HEK293 (cell line): ENCODE measurements around the gene JUND.
A peak's percentile ranks its signal among the peaks of the same experiment; 100 is the strongest.

Experiments used
- CTCF ChIA-PET: fragments of 350-600 bp; formaldehyde crosslinking; extraction: SDS; loops from one replicate; lab custom pipeline; 2021; ENCODE audit warnings: antibody characterized with exemption; lab: Yijun Ruan, JAX
- POLR2A ChIA-PET: fragments of 300-600 bp; formaldehyde crosslinking; extraction: SDS; loops from one replicate; lab custom pipeline; 2020; ENCODE audit warnings: antibody characterized with exemption, inconsistent platforms; lab: Yijun Ruan, JAX
- H3K27ac ChIP-seq: fragments of 200-500 bp; sonication (Bioruptor generic); 2 replicates; pipeline ENCODE4 v1.5.1; 2014; ENCODE audit warnings: low read depth, low read length, control low read depth, inconsistent platforms; ENCODE audit errors: extremely low read depth
- H3K36me3 ChIP-seq, 2 experiments: fragments of 200-500 bp in 1 of 2; sonication (Bioruptor generic) in 1 of 2; 1 replicate in 1 of 2; 2 replicates in 1 of 2; pipeline ENCODE4 v1.5.1; 2014 to 2017; ENCODE audit warnings: inconsistent platforms in 2 of 2, low read length in 2 of 2; ENCODE audit not compliant: control insufficient read depth in 2 of 2, insufficient read depth in 1 of 2
- H3K4me1 ChIP-seq: fragments of 200-500 bp; sonication (Bioruptor generic); 2 replicates; pipeline ENCODE4 v1.5.1; 2014; ENCODE audit warnings: mild to moderate bottlenecking, low read length, inconsistent platforms; ENCODE audit not compliant: control insufficient read depth, insufficient read depth
- H3K4me3 ChIP-seq: 2 replicates; pipeline ENCODE4 v1.5.1; 2011; ENCODE audit warnings: low read depth, mild to moderate bottlenecking, control low read depth, low read length, moderate library complexity
- H3K9me3 ChIP-seq: fragments of 200-500 bp; sonication (Bioruptor generic); 2 replicates; pipeline ENCODE4 v1.5.1; 2014; ENCODE audit warnings: low read depth, low read length, inconsistent platforms; ENCODE audit not compliant: control insufficient read depth, insufficient read depth
- ATF2 ChIP-seq: fragments of 450-650 bp; formaldehyde crosslinking; IDR thresholded peaks from 2 replicates; pipeline ENCODE4 v1.5.1; 2016; ENCODE audit warnings: missing biosample characterization, missing genetic modification characterization, low read depth
- GLIS2 ChIP-seq: fragments of 450-650 bp; formaldehyde crosslinking; IDR thresholded peaks from 2 replicates; pipeline ENCODE4 v1.5.1; 2016; ENCODE audit warnings: missing biosample characterization, missing genetic modification characterization
- SCRT1 ChIP-seq: fragments of 450-650 bp; formaldehyde crosslinking; IDR thresholded peaks from 2 replicates; pipeline ENCODE4 v1.5.1; 2016; ENCODE audit warnings: missing biosample characterization, missing genetic modification characterization, borderline replicate concordance
- SCRT2 ChIP-seq: fragments of 450-650 bp; formaldehyde crosslinking; IDR thresholded peaks from 2 replicates; pipeline ENCODE4 v1.5.1; 2016; ENCODE audit warnings: missing biosample characterization, missing genetic modification characterization
- WT1 ChIP-seq: fragments of 450-650 bp; formaldehyde crosslinking; IDR thresholded peaks from 2 replicates; pipeline ENCODE4 v1.5.1; 2016; ENCODE audit warnings: missing biosample characterization, missing genetic modification characterization
- ZIC2 ChIP-seq: fragments of 450-650 bp; formaldehyde crosslinking; IDR thresholded peaks from 2 replicates; pipeline ENCODE4 v1.5.1; 2016; ENCODE audit warnings: missing biosample characterization, missing genetic modification characterization
- ZNF140 ChIP-seq: fragments of 450-650 bp; formaldehyde crosslinking; IDR thresholded peaks from 2 replicates; pipeline ENCODE4 v1.5.1; 2016; ENCODE audit warnings: missing biosample characterization, missing genetic modification characterization
- ZNF335 ChIP-seq: fragments of 450-650 bp; formaldehyde crosslinking; conservative IDR thresholded peaks from 2 replicates; pipeline ENCODE4 v1.5.1; 2016; ENCODE audit warnings: missing biosample characterization, missing genetic modification characterization
- ZNF433 ChIP-seq: fragments of 450-650 bp; formaldehyde crosslinking; IDR thresholded peaks from 2 replicates; pipeline ENCODE4 v1.5.1; 2016; ENCODE audit warnings: missing biosample characterization, missing genetic modification characterization, low read depth
- ZNF510 ChIP-seq: fragments of 450-650 bp; formaldehyde crosslinking; IDR thresholded peaks from 2 replicates; pipeline ENCODE4 v1.5.1; 2018; ENCODE audit warnings: mild to moderate bottlenecking, missing genetic modification characterization, missing biosample characterization; ENCODE audit not compliant: insufficient replicate concordance
- ZNF529 ChIP-seq: fragments of 450-650 bp; formaldehyde crosslinking; IDR thresholded peaks from 2 replicates; pipeline ENCODE4 v1.5.1; 2017; ENCODE audit warnings: missing genetic modification characterization, missing biosample characterization; ENCODE audit not compliant: insufficient replicate concordance
- ZNF621 ChIP-seq: fragments of 450-650 bp; formaldehyde crosslinking; IDR thresholded peaks from 2 replicates; pipeline ENCODE4 v1.5.1; 2017; ENCODE audit warnings: missing biosample characterization, missing genetic modification characterization
- ZNF701 ChIP-seq: fragments of 450-650 bp; formaldehyde crosslinking; IDR thresholded peaks from 2 replicates; pipeline ENCODE4 v1.5.1; 2016; ENCODE audit warnings: missing biosample characterization, missing genetic modification characterization
- ZNF792 ChIP-seq: fragments of 450-650 bp; formaldehyde crosslinking; IDR thresholded peaks from 2 replicates; pipeline ENCODE4 v1.5.1; 2016; ENCODE audit warnings: missing biosample characterization, missing genetic modification characterization
- TF ChIP-seq, protein P1 (sequence below): fragments of 450-650 bp; formaldehyde crosslinking; IDR thresholded peaks from 2 replicates; pipeline ENCODE4 v1.5.1; 2017; ENCODE audit warnings: missing biosample characterization, missing genetic modification characterization
- TF ChIP-seq, protein P2 (sequence below): fragments of 450-650 bp; formaldehyde crosslinking; IDR thresholded peaks from 2 replicates; pipeline ENCODE4 v1.5.1; 2016; ENCODE audit warnings: missing biosample characterization, missing genetic modification characterization

The JUND gene

GRCh38 chr19:18308051-18308947 is 26.9 kb upstream of the JUND start:
- no peak for TF ChIP-seq SCRT1
- no peak for TF ChIP-seq ZNF792 (tag by site-specific recombination)
- TF ChIP-seq ZIC2, result 0 out of 2 replicates have a peak, but pooled peaks have one; percentile 7
- peak; percentile 9; the same call in 1 of the 2 replicates for TF ChIP-seq GLIS2 (tag by site-specific recombination)
- TF ChIP-seq, all 188 proteins: peak for 2
- Histone ChIP-seq H3K27ac (no peak overlapping the region), H3K9me3 (no peaks in the 10 kb centered on the region), H3K4me1 (peaks cover 5% of the 10 kb centered on the region; the same call in 1 of the 2 replicates), H3K4me3 (no peak overlapping the region), H3K36me3 (peaks cover 7 to 73% of the 10 kb centered on the region in 2 experiments; a peak in 2 of 3 replicates)
- POLR2A ChIA-PET, result interaction anchor here (1.7 kb wide), 1 partner anchor 27 kb away, joined by 7 read pairs; the partner anchor contains the start of gene JUND
- CTCF ChIA-PET, result interaction anchor here (1.4 kb wide), 1 partner anchor 29 kb away, joined by 6 read pairs; no protein-coding TSS in a partner anchor

GRCh38 chr19:18307271-18307681 is 25.9 kb upstream of the JUND start:
- Histone ChIP-seq H3K9me3 (no peaks in the 10 kb centered on the region), H3K4me1 (peaks cover 5% of the 10 kb centered on the region; the same call in 1 of the 2 replicates), H3K27ac (no peak overlapping the region), H3K36me3 (peaks cover 3 to 63% of the 10 kb centered on the region in 2 experiments; a peak in 1 of 3 replicates), H3K4me3 (no peak overlapping the region)
- ChIA-PET POLR2A (interaction anchor here (0.9 kb wide), 2 partner anchors 14 to 26 kb away, joined by 3 to 7 read pairs; partner anchors contain the start of gene JUND), CTCF (interaction anchor here (0.6 to 1.1 kb wide), 3 partner anchors 20 to 122 kb away, joined by 3 read pairs; no protein-coding TSS in a partner anchor)
- TF ChIP-seq ZNF621 (no peak), ZNF510 (no peak), ZNF140 (tag by site-specific recombination) (peak; percentile 98)

DNA sequence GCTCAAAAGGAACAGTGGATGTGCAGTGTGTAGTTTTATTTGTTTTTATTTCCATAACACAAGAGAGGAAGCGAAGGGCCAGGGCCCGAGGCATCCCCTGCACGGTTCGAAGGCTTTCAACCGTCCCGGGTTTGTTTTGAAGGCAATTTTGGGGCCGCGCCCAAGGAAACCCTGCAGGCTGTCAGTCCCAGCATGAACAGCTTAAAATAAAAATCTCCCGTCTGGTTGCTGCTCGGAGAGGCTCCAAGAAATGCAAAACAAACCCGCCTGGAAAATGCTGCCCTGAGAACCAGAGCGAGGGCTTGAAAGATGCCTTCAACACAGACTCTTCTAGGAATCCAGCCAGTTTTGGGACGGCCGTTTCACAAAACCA is 25.5 kb upstream of the JUND start:
- H3K4me1 ChIP-seq, result peaks cover 5% of the 10 kb centered on the region; the same call in 1 of the 2 replicates
- no peak overlapping the region for H3K4me3 ChIP-seq
- no peak overlapping the region for H3K27ac ChIP-seq
- ChIA-PET CTCF (interaction anchor here (0.6 to 1.1 kb wide), 4 partner anchors 21 to 122 kb away, joined by 3 to 4 read pairs (median 3); no protein-coding TSS in a partner anchor), POLR2A (interaction anchor here (0.9 kb wide), 2 partner anchors 14 to 25 kb away, joined by 3 to 7 read pairs; partner anchors contain the start of gene JUND)
- peaks cover 3 to 59% of the 10 kb centered on the region in 2 experiments; a peak in 1 of 3 replicates for H3K36me3 ChIP-seq
- no peaks in the 10 kb centered on the region for H3K9me3 ChIP-seq
- TF ChIP-seq WT1 (tag by site-specific recombination), result no peak
- no peak for TF ChIP-seq ZNF701 (tag by site-specific recombination)
- TF ChIP-seq, protein P1, sequence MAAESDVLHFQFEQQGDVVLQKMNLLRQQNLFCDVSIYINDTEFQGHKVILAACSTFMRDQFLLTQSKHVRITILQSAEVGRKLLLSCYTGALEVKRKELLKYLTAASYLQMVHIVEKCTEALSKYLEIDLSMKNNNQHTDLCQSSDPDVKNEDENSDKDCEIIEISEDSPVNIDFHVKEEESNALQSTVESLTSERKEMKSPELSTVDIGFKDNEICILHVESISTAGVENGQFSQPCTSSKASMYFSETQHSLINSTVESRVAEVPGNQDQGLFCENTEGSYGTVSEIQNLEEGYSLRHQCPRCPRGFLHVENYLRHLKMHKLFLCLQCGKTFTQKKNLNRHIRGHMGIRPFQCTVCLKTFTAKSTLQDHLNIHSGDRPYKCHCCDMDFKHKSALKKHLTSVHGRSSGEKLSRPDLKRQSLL, result no peak
- no peak for TF ChIP-seq ZNF529 (tag by site-specific recombination)
- TF ChIP-seq ZNF335 (tag by site-specific recombination), result no peak
- no peak for TF ChIP-seq SCRT2 (tag by site-specific recombination)
- TF ChIP-seq, protein P2, sequence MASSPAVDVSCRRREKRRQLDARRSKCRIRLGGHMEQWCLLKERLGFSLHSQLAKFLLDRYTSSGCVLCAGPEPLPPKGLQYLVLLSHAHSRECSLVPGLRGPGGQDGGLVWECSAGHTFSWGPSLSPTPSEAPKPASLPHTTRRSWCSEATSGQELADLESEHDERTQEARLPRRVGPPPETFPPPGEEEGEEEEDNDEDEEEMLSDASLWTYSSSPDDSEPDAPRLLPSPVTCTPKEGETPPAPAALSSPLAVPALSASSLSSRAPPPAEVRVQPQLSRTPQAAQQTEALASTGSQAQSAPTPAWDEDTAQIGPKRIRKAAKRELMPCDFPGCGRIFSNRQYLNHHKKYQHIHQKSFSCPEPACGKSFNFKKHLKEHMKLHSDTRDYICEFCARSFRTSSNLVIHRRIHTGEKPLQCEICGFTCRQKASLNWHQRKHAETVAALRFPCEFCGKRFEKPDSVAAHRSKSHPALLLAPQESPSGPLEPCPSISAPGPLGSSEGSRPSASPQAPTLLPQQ (tag by site-specific recombination), result no peak
- no peak for TF ChIP-seq ZNF433 (tag by site-specific recombination)
- no peak for TF ChIP-seq ATF2
